Stimulated activated naive CD4-positive, alpha-beta T cell treated with Interleukin-2 at 50 U/mL for 16 hours (primary cell): ENCODE measurements around the gene BMI1.
"Not testable (repeated sequence)": the region's sequence is repeated elsewhere in the genome, so short reads cannot be mapped to it uniquely, and the experiment has no call there.

Experiments
- DNase-seq: peaks from one replicate; lab custom pipeline; 2025; lab: John Stamatoyannopoulos, UW

BMI1 gene

DNA sequence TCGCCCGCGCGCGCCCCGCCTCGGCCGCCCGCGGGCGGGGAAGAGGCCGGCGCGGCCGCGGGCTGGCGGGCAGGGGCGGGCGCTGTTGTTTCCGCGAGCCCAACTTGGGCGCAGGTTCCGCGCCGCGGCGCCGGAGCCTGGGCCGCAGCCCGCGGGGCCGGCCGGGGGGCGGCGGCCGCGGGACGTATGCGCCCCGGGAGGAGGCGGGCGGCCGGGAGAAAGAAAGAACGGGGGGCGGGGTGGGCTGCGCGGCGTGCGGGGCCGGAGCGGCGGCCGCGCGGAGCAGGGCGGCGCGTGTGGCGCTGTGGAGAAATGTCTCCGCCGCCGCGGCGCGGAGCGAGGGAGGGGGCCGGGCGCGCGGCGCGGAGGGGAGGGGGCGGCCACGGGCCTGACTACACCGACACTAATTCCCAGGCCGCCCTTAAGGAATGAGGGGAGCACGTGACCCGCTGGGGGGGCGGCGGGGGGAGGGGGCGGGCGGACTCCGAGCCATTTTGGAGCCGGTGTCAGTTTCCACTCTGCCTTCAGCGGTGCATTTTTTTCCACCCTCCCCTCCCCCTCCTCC, at the start of gene BMI1:
TSS of gene BMI1 (plus strand) at position 509 of the 565 bp plus-strand sequence. CDS start 5,351 bp downstream, outside the sequence.
- DNase-seq, result peak; percentile 80

DNA sequence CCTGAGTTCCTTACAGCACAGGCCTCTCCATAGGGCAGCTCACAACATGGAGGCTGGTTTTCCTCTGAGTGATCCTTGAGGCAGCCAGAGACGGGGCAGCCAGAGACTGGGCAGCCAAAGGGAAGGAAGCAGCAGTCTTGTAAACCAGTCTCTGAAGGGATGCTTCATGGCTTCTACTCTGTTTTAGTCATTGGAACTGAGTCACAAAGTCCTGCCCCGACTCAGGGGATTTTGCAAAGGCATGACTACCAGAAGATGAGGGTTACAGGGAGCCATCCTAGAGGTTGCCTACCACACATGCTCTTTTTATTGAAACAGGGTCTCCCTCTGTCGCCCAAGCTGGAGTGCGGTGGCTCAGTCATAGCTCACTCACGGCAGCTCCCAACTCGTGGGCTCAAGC, 49.1 kb upstream of the BMI1 start:
- DNase-seq, result no peak

DNA sequence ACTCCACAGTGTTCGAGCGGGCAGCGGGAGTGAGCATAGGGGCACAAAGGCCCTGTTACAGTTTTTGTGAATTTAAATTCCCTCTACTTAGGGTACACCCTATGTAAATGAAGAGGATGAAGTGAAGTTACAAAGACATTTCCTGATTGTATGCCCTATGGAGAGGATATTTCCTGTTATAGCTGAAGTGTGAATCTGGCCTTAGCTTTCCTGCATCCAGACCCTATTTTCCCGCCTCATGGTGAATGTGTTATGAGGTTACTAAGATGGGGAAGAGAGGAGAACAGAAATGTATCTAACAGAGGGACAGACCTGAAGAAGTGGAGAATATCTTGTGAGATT, 42.5 kb upstream of the BMI1 start:
- DNase-seq, result no peak

DNA sequence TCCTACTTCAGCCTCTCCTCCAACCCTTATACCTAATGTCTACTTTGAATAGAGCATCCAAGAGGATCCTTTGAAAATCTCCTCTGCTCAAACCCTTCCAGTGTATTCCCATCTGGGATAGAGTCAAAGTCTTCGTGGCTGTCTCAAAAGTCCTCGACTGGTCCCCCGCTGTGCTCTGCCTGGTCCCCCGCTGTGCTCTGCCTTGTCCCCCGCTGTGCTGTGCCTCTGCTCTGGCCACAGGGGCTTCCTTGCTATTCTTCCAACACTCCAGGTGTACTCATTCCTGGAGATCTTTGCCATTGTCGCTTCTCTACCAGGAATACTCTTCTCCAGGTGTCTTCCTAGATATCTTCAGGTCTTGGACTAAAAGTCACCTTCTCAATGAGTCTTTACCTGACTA, 40.8 kb upstream of the BMI1 start:
- no peak for DNase-seq

DNA sequence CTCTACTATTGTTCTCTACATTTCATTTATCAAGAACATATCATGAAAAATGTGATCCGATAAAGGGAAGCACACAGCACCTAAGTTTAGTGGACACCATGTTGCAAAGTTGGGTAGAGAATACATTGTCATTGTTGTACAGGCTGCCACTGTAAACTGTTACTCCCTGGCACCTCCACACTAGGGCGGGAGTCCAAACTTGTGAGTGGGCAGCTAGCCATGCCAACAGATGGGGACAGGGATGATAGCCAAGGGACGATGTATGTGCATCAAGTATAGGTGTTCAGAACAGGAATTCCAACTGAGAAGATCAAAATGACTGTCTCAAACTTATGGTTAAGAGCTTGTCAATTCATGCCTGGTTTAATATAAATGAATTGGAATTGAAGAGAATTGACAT, 35.8 kb upstream of the BMI1 start:
- no peak for DNase-seq

DNA sequence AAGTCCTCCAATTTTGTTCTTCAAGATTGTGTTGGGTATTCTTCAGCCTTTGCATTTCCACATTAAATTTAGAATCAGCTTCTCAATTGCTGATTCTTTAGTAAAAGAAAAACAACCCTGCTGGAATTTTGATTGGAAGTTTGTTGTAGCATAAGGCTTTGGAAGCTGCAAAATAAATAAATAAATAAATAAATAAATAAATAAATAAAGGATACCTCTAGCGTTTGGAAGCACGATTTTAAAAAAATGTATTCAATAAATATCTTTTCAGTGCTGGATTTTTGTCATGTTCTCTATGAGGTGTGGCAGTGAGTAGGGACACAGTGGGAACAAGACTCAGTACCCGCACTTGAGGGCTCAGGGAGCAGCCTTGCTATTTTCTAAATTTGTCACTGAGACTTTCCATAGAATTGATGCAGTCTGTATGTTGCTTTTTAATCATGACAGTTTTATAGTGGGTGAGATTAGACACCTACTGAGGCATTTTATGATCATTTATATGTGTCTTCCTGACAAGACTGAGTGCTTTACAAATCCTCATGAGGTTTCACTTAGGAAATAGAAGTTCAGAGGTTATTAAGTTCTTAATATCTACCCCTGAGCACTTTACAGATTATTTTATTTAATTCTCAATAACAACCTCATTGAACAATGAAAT, 27.0 kb upstream of the BMI1 start:
- no peak for DNase-seq

DNA sequence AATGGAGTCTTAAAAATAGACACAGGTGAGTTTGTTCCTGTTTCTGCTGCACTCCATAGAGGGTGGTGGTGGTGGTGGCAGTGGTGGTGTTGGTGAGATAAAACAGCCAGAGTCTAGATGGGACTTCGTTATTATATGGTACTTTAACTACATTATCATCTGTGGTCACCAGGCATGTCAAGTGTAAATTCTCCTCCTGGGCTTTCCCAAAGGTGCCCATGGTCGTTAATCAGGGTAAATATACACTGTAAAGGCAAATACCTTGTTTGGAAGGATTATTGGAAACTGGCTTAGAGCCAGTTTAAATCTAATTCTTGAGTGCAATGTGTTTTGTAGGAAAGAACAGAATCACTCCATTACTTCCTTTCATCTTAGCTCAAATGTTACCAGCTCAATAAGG, 26.2 kb upstream of the BMI1 start:
- no peak for DNase-seq

DNA sequence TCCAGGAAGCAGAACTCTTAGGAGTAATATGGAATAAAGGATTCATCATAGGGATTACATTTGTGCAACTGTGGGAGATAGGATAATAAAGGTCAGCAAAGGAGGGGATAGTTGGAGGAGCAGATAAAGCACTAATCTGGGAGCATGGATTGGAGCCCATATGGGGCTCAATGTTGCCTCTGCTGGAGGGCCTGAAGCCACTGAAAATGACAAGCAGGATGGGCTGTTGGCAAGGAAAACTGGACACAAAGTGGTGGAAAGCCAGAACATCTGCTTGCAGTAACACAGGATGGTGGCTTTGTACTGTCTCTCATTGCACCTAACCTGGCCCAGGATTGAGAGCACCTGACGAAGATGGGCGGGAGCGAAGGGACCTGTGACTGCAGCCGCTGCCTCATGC, 19.7 kb upstream of the BMI1 start:
- no peak for DNase-seq

DNA sequence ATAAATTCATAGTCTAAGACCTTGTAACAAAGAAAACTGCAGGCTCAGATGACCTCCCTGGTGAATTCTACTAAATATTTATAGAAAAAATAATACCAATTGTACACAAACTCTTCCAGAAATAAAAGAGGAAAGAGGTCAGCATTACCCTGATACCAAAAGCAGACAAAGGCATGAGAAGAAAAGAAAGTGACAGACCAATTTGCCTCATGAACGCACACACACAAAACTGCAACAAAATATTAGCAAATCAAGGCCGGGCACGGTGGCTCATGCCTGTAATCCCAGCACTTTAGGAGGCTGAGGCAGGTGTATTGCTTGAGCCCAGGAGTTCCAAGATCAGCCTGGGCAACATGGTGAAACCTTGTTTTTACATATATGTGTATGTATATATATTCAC, 17.4 kb upstream of the BMI1 start:
- DNase-seq, result no peak

DNA sequence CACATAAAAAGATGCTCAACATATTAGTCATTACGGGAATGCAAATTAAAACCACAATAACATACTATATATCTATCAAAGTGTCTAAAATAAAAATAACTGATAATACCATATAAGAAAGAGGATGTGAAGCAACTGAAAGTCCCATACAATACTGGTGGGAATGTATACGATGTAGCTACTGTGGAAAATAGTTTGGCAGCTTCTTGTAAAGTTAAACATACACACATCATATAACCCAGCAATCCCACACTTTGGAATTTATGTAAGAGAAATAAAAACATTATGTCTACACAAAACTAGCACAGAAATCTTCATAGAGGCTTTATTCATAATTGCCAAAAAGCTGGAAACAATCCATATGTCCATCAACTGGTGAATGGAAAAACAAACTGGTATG, 15.2 kb upstream of the BMI1 start:
- no peak for DNase-seq

DNA sequence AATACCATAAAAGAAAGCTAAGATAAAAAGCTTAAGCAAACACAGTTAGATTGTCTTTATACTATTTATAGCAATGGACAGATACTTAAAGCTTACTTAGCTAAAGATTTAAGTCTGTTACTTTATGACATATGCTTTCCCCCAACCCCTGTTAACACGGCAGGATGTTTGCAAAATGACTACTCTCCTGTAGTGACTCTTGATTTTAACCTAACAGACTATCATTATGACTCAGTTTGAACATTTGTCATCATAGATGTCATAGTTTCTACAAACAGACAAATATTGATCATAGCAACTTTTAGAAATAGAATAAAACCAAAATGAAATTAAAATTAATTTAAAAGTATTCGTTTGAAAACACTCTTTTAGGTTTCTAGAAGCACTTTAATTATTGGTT, 12.5 kb upstream of the BMI1 start:
- peak; percentile 36 for DNase-seq

DNA sequence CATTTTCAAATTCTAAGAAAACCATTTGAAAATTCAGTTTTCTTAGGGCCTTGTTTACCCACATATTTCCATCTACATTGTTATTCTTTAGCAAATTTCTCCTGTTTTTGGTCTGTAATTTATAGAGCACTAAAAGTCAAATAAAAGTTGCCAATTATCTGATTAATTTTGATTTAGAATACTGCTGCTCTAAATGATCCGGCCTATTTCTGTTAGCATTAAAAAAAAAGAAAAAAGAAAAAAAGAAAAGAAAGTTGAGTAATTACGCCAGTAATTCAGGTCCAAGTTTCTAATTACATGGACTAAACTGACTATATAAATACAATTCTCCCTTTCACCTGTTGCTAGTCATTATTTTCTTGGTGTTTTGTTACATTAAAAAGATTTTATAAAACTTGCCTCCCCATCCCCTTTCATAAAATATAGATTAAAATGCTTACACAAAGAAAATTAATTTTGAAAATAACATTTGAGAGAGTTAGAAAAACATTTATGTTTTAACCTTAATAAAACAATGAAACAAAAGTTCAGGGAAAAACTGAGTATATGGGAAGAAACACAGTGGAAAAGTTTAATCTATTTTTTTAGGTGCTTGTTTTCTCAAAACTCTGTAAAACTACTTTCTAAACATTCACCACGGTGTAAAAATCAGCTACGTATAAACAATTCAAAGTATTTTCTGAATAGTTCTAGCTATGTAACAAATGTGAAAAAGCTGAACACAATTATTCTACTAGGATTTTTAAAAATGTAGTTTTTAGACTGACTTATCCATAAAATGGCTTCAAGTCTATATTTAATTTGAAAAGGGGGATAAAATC, 11.5 kb upstream of the BMI1 start:
- no peak for DNase-seq

DNA sequence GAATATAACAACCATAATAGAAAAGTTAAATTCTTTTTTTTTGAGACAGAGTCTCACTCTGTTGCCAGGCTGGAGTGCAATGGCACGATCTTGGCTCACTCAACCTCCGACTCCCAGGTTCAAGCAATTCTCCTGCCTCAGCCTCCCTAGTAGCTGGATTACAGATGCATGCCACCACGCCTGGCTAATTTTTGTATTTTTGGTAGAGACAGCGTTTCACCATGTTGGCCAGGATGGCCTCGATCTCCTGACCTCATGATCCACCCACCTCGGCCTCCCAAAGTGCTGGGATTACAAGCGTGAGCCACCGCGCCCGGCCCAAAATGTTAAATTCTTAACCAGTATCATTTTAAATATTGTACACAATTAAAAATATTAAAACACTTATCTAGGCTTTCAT, 10.9 kb upstream of the BMI1 start:
- DNase-seq, result not testable (repeated sequence)

DNA sequence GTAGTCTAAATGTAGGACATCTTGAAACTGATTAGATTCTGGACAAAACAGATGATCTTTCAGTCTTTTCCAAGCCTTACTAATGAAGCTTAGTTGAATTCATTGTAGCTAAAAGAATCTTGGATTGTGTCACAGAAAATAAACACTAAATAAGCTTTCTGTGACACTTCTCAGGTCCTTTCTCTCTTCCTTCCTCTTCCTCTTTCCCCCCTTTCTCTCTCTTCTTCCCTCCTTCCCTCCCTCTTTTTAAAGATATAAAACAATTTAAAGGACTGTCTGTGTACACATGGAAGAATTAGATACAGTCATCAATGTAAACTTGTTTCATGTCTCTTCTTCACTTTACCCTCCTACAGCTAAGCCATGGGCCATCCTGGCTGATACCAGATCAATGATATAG, 10.0 kb upstream of the BMI1 start:
- DNase-seq, result no peak

DNA sequence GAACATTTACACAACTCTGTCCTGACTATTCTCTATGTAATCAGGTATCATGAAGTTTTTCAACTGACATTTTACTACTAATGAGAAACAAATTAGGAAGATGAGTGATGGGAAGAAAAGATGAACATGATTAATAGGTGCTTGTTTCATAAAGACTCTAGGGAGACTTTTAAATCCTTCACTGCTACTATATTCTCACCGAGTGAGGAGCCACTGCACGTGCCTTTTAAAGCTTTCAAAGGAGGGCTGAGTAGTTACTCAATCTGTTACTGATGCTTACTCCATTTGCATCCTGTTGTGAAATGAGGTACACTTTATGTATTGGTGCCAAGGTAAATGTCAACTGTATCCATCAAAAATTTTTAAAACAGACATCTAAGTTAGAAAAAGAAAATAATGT, 6.0 kb upstream of the BMI1 start:
- no peak for DNase-seq

DNA sequence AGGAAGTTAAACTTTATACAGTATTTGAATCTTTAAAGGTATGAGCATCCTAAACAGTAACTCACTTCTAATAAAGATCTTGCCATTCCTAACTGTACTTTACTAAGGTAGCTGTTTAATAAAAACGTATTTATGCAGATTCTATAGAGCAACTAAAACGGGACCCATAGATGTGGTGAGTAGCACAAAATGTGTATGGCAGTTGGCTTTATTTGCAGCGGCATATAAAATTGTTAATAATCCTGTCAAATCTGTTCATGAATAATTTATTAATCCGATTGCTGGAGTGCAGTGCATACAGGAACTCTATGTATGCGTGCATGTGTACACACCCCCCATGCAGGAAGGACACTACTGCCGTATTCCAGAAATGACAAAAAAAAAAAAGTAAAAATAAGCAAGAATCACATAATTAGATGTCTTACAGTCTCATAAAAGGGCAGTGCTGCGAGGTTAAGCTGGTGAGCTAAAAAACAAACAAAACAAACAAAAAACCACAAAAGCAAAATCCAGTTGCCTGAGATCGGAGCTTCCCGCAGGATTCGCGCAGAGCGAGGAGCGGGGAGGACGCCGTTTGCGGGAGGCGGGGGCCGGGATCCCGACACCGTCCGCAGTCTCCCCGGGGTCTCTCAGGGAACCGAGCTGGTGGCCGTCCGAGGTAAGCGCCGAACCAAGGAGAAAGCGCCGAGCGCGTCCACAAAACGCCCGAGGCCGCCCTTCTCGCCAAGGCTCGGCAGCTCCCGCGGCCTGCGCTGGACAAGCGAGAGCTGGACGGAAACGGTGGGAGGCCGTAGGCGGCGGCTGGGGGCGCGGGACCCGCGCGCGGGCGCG, 5.2 kb upstream of the BMI1 start:
- no peak for DNase-seq

DNA sequence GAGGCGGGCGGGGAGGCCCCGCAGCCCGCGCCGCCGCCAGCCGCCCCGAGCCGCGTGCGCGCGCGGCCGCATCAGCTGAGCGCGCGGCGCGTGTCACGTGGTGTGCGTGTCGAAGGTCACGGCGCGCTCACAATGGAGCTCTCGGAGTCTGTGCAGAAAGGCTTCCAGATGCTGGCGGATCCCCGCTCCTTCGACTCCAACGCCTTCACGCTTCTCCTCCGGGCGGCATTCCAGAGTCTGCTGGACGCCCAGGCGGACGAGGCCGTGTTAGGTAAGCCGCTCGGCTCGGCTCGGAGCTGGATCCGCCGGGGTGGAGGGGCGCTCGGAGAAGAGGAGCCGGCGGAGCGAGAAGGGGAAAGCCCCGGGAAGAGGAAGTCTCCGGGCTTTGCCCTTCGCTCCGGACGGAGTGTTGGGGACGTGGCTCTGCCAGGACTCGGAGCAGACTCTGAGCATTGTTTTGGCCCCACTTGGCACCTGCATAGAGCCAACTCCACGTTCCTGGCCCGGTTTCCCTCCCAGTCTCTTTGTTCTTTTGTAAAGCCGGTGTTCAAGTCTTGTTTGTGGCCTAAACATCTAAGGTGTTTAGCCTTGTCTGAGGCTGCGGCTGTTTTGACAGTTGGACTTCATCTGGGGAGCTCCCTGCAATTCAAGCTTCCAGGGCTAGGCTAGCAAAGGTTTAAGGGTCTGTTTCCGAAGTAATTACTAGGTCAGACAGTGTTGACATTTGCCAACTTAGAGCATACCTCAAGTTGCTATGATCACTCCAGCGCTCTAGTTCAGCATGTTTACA, 4.4 kb upstream of the BMI1 start, which contains the start of gene COMMD3:
TSS of gene COMMD3 (plus strand) at position 103 of the 790 bp plus-strand sequence. CDS start at position 133, 30 bp downstream.
- peak; percentile 75 for DNase-seq

DNA sequence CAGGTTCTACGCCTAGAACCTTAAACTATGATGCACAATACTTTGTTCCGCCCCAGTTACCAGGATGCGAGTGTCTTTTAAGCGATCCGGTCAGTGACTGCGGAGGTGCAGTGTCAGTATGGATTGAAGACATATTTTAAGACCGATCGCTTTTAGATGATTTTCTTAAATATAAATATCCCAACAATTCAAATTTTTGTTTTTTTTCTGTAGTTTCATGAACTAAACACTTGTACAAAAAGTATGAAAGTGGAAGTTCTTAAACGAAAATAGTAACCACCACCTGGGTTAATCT, 3.9 kb upstream of the BMI1 start:
- DNase-seq, result no peak

DNA sequence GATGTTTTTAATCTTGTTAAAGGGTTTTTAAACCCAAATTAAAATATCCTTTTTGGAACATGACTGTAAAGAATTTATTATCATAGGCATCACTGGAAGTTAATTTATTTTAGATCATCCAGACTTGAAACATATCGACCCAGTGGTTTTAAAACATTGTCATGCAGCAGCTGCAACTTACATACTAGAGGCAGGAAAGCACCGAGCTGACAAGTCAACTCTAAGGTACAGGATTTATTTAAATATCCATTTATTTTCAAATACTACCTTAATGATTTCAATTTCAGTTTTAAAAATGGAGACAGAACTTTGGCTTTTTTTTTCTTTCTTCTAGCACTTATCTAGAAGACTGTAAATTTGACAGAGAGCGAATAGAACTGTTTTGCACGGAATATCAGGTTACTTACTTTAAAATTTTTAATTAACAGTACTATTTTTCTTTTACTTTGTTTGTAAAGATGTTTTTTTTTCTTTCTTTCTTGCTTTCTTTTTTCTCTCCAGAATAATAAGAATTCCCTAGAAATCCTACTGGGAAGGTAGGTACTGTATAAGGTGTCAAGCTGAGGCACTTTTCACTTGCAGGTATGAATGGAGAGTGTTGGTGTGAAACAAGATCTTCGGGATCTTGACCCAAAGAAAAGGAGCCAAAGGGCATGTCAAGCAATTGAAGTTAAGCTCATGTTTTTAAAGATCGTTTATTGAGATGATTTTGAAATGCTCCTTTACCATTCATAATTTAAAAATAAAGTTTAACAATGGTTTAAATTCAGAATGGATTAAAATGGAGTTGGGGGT, 2.9 kb upstream of the BMI1 start:
- DNase-seq, result no peak

DNA sequence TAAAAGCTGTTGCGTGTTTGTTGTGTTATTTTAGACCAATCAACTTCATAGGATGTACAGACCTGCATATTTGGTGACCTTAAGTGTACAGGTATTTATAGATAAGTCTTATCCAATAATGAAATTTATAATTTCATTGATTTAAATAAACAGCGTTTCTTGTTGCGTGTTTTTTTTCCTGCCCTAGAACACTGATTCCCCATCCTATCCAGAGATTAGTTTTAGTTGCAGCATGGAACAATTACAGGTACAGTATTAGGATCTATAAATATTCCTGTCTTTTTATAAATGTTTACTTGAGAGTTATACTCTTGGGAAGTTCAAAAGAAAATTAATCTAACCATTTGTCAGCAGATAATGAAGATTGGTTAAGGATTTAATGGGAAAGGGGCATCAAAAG, 2.1 kb upstream of the BMI1 start:
- no peak for DNase-seq

DNA sequence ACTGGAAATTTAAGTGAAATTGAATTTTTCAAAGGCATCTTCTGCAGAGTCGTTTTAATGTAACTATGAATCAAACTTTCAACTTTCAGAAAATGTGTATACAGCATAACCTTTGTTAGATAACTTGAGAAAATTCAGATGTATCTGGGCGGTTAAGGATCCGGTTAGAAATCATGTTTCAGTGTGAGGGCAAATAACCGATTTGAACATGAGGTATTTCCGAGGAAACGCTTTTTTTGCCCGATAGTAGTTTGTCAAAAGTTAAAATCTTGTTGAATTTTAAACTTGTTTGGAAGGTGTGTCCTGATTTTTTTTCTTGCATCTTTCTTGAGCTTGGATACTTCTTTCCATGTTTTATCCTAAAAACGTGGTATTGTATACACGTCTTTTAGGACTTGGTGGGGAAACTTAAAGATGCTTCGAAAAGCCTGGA, 1.3 kb upstream of the BMI1 start:
- DNase-seq, result no peak
